ENCODE results near the gene RANBP10. TPM values are rescaled to one million over a fixed set of nuclear protein-coding genes. Genes with fewer than 3 reads are reported as not detected.

Gene RANBP10
- total and polyA plus RNA-seq, 2 of the 13 experiments (the other 11 are each of a cell fraction or from before 2014, with no cell fraction given): 9.2 to 22.7 TPM

GRCh38 chr16:67796099-67796718 lies 10.2 kb downstream of the RANBP10 start (continued):
- TF ChIP-seq KLF15 (CRISPR knock-in tag; IDR thresholded peaks at IDR 0.05; ENCODE audit: borderline replicate concordance): no peak
- no peak for TF ChIP-seq ZNF557 (CRISPR knock-in tag; IDR thresholded peaks at IDR 0.05)
- no peak for TF ChIP-seq KAT2B (IDR thresholded peaks at IDR 0.05; ENCODE audit: borderline replicate concordance, low read depth, low read length)
- TF ChIP-seq ESRRA (CRISPR knock-in tag; IDR thresholded peaks at IDR 0.05; ENCODE audit: low read depth): no peak
- TF ChIP-seq ADNP (CRISPR knock-in tag; IDR thresholded peaks at IDR 0.05): no peak
- no peak for TF ChIP-seq ATF7-NPFF (CRISPR knock-in tag; IDR thresholded peaks at IDR 0.05; ENCODE audit: low read depth)
- no peak for TF ChIP-seq SOX6 (IDR thresholded peaks at IDR 0.05)
- no peak for TF ChIP-seq SOX6 (CRISPR knock-in tag; IDR thresholded peaks at IDR 0.05)
- TF ChIP-seq ZNF24 (IDR thresholded peaks at IDR 0.05): no peak
- TF ChIP-seq HHEX (CRISPR knock-in tag; IDR thresholded peaks at IDR 0.05): no peak
- TF ChIP-seq ZNF598 (CRISPR knock-in tag; IDR thresholded peaks at IDR 0.05; ENCODE audit: borderline replicate concordance): no peak
- TF ChIP-seq HCFC1 (IDR thresholded peaks at IDR 0.05; ENCODE audit: low read depth, low read length): no peak
- TF ChIP-seq ZNF143 (CRISPR knock-in tag; IDR thresholded peaks at IDR 0.05): no peak
- TF ChIP-seq SIN3B (IDR thresholded peaks at IDR 0.05; ENCODE audit: low read length): no peak

- H3K4me3 ChIP-seq (replicated peaks in 1 of 3; ENCODE audit: insufficient read depth in 1 of 3, low read depth in 2 of 3, low read length in 3 of 3): no peak overlapping the region
- ATAC-seq (no peak), FAIRE-seq (no peak), DNase-seq (ENCODE audit: low spot score) (no peak)
- H2AFZ ChIP-seq (ENCODE audit: low read length): no peak overlapping the region
- H3K79me2 ChIP-seq (ENCODE audit: insufficient read depth, low read length): peaks cover 12% of the 10 kb centered on the region
- no peak overlapping the region for H3K4me2 ChIP-seq (ENCODE audit: low read depth, low read length)
- H3K27me3 ChIP-seq (ENCODE audit: control insufficient read depth in 1 of 2, insufficient read depth in 2 of 2, low read length in 2 of 2): no peaks in the 10 kb centered on the region
- intact Hi-C loops (cut with micrococcal nuclease; ENCODE audit: unreplicated experiment) (no loop called here), in situ Hi-C loops (cut with HindIII; ENCODE audit: extremely low pct_ligation_motif_present, low pct_unique_long_range_greater_than_20kb) (no loop called here)
- H3K9me3 ChIP-seq (ENCODE audit: low read length): no peaks in the 10 kb centered on the region
- H3K27ac ChIP-seq (ENCODE audit: extremely low read length, insufficient read depth, low read length): no peak overlapping the region
- POLR2A ChIA-PET: no interaction called here
- TF ChIP-seq HNRNPK (IDR thresholded peaks at IDR 0.05; ENCODE audit: low read depth, low read length, poor library complexity, severe bottlenecking): no peak
- TF ChIP-seq MATR3 (CRISPR knock-in tag; IDR thresholded peaks at IDR 0.05): no peak
- TF ChIP-seq CEBPB (IDR thresholded peaks at IDR 0.05; ENCODE audit: borderline replicate concordance, low read depth, low read length): peak; percentile 28; the same call in 1 of the 2 replicates
- no peak for TF ChIP-seq MIER3 (CRISPR knock-in tag; IDR thresholded peaks at IDR 0.05; ENCODE audit: borderline replicate concordance)
- CTCF ChIA-PET (ENCODE audit: low intra/inter-chr PET ratio, low total read pairs): no interaction called here
- BruUV-seq (replicated peaks): no TSS peak
- H3K9ac ChIP-seq (ENCODE audit: insufficient read depth, low read depth, low read length): no peak overlapping the region
- H3K4me1 ChIP-seq (ENCODE audit: insufficient read depth, low read length): no peaks in the 10 kb centered on the region
- peaks cover 4% of the 10 kb centered on the region for H4K20me1 ChIP-seq (ENCODE audit: insufficient read depth, low read length)
- peaks cover 2 to 13% of the 10 kb centered on the region in 2 experiments; a peak in 2 of 5 replicates for H3K36me3 ChIP-seq (replicated peaks in 1 of 2; ENCODE audit: control insufficient read depth in 1 of 2, insufficient read depth in 2 of 2, low read length in 2 of 2)
Measured at GRCh38 chr16:67790071-67790470, 16.3 kb downstream of the RANBP10 start.

Measured in HepG2 (cell line).